Tracheal epithelial cell (primary cell): ENCODE results near the gene ZNF501. TPM values are rescaled to one million over a fixed set of nuclear protein-coding genes. Genes with fewer than 3 reads are reported as not detected.

Source experiments
- total RNA-seq: library from RNA; depleted of rRNA; stranded (reverse); fragments of >200 nt; gene quantifications from 2 replicates; pipeline ENCODE4 v1.2.1, GENCODE V29; 2014

Gene ZNF501
- total RNA-seq, result 2.8 and 4.3 TPM in 2 replicates

GRCh38 chr3:44729384-44729910 is at the start of gene ZNF501:
Gene ZNF501 (plus strand): TSS chr3:44729635. CDS start chr3:44734422, 4,787 bp downstream.

GRCh38 chr3:44712455-44713075 is 16.9 kb upstream of the ZNF501 start, which contains the start of gene ZNF502:
Gene ZNF502 (plus strand): TSS chr3:44712660. CDS start chr3:44720262, 7,602 bp downstream.

GRCh38 chr3:44761424-44762169 is 32.2 kb downstream of the ZNF501 start, which contains the start of the genes KIAA1143 and KIF15:
Gene KIAA1143 (minus strand): TSS chr3:44761619. CDS start chr3:44761602, 17 bp downstream.
Gene KIF15 (plus strand): TSS chr3:44761794. CDS start chr3:44761866, 72 bp downstream.

Other genes with a start within 250 kb of the ZNF501 start
- 1.3 and 3.9 TPM in 2 replicates for gene ZKSCAN7, start 174.4 kb upstream of the ZNF501 start, total RNA-seq
- gene ZNF660, start 144.7 kb upstream of the ZNF501 start, total RNA-seq, result 1.4 TPM in 1 of 2 replicates, not detected in the other
- 11.6 and 15.6 TPM in 2 replicates for gene ZNF197, start 104.6 kb upstream of the ZNF501 start, total RNA-seq
- gene ZNF35, start 80.9 kb upstream of the ZNF501 start, total RNA-seq, result 14.9 and 15.1 TPM in 2 replicates
- 2.7 and 5.8 TPM in 2 replicates for gene ZNF502, start 17.0 kb upstream of the ZNF501 start, total RNA-seq
- gene KIAA1143, start 32.0 kb downstream of the ZNF501 start, total RNA-seq, result 11.1 and 21.3 TPM in 2 replicates
- gene KIF15, start 32.2 kb downstream of the ZNF501 start, total RNA-seq, result 0.85 and 2.4 TPM in 2 replicates
- gene TMEM42, start 132.3 kb downstream of the ZNF501 start, total RNA-seq, result 12.0 and 22.4 TPM in 2 replicates
- 0.48 TPM in 1 of 2 replicates, not detected in the other for gene TGM4, start 145.0 kb downstream of the ZNF501 start, total RNA-seq
- gene ZDHHC3, start 246.5 kb downstream of the ZNF501 start, total RNA-seq, result 51.8 and 94.4 TPM in 2 replicates
- gene EXOSC7, start 246.6 kb downstream of the ZNF501 start, total RNA-seq, result 53.3 and 56.9 TPM in 2 replicates